Subcutaneous adipose tissue (tissue), 4 donors: ENCODE data around the gene GCDH. TPM values are rescaled to one million over a fixed set of nuclear protein-coding genes. Genes with fewer than 3 reads are reported as not detected.

Experiments used
- total RNA-seq, 4 donors: library from RNA; depleted of rRNA; stranded (reverse); fragments of >200 nt; gene quantifications; one replicate each; pipeline ENCODE4 v1.1.0, GENCODE V29; 2016
- TF ChIP-seq, protein P1 (sequence below): fragments of 450-650 bp; IDR thresholded peaks from one replicate; pipeline ENCODE4 v1.5.1; 2016; ENCODE audit warnings: low read depth, mild to moderate bottlenecking, control low read depth, antibody characterized with exemption, moderate library complexity

GCDH gene
- 10 to 100 TPM; 34.9 to 98.5 (median 46.0) TPM for total RNA-seq

DNA sequence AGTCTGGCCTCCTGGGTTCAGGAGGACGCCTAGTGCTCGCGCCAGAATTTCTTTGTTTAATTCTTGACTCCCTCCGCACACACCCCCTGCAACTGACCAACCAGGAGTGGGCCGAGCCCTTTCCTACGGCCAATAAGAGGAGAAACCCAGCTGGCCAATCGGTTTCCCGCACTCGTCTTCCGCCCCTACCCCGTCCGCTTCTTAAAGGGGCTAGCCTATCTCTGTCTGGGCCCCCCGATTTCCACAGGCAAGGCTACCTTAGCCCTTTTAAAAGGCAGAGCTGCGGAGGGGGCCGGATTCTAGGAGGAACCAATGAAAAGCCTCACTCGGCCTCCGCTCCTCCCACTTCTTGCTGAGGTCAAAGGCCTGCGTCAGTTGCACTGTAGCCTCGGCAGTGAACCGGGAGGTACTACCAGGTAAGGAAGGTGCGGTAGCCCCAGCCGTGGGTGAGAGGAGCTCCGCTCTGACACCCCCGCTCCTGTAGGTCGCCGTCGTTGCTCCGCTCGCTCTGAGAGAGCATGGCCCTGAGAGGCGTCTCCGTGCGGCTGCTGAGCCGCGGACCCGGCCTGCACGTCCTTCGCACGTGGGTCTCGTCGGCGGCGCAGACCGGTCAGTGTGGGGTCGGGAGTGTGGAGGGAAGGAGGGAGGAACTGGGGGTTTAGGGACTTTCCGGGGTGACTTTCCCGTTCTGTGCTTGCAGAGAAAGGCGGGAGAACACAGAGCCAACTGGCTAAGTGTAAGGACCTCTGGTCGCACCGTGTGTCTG is at the start of gene GCDH:
GCDH (plus strand) TSS at position 374 of the 766 bp plus-strand sequence; CDS start at position 519, 145 bp downstream.
- TF ChIP-seq, protein P1, sequence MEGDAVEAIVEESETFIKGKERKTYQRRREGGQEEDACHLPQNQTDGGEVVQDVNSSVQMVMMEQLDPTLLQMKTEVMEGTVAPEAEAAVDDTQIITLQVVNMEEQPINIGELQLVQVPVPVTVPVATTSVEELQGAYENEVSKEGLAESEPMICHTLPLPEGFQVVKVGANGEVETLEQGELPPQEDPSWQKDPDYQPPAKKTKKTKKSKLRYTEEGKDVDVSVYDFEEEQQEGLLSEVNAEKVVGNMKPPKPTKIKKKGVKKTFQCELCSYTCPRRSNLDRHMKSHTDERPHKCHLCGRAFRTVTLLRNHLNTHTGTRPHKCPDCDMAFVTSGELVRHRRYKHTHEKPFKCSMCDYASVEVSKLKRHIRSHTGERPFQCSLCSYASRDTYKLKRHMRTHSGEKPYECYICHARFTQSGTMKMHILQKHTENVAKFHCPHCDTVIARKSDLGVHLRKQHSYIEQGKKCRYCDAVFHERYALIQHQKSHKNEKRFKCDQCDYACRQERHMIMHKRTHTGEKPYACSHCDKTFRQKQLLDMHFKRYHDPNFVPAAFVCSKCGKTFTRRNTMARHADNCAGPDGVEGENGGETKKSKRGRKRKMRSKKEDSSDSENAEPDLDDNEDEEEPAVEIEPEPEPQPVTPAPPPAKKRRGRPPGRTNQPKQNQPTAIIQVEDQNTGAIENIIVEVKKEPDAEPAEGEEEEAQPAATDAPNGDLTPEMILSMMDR, result no peak

DNA sequence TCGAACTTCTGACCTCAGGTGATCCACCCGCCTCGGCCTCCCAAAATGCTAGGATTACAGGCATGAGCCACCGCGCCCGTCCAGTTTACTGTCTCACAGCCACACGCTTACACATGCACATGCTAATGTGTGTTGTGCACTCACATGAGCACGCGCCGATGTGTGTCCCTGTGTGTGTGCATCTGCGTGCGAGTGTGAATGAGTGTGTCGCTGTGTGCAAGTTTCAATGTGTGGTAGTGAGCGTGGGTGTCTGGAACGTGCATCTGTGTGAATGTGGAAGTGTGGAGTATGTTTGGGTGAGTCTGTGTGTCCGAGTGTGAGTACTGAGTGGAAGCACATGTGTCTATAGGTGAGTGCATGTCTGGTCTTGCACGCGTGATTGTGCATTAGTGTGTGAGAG is 48.4 kb upstream of the GCDH start:
- TF ChIP-seq, protein P1, result no peak

DNA sequence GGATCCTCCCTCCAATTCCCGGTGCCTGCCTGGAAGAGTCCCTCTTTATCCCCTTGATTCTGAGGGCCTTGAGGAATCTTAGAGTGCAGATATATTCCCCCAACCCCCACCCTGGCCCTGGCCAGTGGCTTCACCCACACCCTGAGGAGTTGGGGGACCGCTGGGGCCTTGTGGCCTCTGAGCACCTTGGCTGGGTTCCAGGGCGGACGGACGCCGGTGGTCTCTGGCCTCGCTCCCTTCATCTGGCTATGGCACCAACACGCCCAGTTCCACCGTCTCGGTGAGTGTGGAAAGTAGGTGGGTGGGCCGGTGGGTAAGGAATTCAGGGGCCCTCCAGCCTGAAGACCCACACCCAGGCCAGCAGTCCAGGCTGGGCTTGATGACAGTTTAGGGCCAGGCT is 47.6 kb upstream of the GCDH start:
- TF ChIP-seq, protein P1, result no peak

DNA sequence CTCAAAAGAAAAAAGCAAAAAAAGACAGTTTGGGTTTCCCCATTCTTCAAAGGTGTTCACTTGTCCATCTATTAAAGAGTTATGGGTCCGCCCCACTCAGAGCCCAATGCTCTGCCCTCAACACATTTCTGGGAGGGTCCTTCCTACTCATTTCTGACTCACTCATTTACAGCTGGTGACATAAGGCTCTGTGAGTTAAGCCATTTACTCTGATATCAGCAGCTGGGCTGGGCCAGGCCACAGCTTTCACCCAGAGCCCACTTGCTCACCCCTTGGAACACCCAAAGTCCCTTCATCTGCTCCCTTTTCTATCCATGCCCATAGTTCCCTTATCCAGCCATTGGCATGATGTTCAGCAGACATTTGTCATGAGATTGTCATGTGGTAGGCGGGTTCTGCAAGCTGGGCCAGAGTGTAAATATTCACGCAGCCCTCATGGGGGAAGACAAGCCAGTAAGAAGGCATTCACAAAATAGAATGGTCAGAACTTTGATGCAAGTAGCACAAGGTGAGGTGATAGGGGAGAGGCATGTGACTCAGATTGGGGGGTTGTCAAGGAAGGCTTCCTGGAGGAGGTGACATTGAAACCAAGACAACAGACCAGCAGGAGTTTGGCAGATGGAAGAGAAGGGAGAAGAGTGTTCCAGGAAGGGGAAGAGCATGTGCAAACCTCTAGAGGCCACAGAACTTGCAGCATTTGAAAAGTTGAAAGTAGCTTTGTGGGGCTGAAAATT is 46.8 kb upstream of the GCDH start:
- TF ChIP-seq, protein P1, result no peak

DNA sequence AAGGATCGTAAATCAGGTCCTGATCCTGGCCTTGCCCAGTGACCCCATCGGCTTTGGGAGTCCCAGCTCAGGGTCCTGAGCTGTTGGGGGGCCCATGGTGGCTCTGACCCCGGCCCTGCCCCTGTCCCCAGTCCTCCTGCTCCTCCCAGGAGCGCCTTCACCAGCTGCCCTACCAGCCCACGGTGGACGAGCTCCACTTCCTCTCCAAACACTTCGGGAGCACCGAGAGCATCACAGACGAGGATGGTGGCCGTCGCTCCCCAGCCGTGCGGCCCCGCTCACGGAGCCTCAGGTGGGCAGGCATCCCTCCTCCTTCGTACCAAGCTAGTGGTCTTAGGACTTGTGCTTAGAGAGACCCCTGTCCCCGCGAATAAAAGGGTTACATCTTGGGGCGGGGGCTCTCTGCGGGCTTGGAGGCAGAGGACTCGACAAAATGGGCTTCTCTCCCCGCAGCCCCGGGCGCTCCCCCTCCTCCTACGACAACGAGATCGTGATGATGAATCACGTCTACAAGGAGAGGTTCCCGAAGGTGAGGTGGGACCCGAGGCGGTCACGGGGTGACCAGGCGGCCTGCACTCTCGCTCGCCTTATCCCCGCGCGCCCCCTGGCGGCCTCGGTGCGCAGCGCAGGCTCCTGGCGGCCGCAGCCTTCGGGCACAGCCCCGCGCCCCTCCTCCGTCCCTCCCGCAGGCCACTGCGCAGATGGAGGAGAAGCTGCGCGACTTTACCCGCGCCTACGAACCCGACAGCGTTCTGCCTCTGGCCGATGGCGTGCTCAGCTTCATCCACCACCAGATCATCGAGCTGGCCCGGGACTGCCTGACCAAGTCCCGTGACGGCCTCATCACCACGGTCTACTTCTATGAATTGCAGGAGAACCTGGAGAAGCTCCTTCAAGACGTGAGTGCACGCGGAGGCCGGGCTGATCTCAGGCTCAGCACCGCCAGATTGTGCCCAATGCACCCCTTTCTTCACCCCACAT is 43.5 kb upstream of the GCDH start:
- TF ChIP-seq, protein P1, result no peak

DNA sequence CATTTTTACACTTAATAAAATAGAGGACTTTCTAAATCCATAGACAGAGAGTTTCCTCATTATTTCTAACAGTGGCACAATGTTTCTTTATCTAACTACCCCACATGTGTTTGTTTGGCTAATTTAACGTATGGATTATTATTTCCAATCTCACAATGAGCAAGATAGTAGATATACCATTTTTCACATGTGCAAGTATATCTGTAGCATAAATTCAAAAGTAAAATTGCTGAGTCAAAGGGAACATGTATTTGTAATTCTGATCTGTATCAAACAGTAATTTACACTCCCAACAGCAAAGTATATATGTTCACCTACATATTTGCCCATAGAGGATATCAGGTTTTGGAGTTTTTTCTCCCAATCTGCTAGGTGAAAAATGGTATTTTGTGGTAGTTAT is 34.3 kb upstream of the GCDH start:
- TF ChIP-seq, protein P1, result no peak
